Keratinocyte (primary cell): ENCODE results near the gene ZNF92. TPM values are rescaled to one million over a fixed set of nuclear protein-coding genes. Genes with fewer than 3 reads are reported as not detected.
"Not testable (repeated sequence)": the region's sequence is repeated elsewhere in the genome, so short reads cannot be mapped to it uniquely, and the experiment has no call there.

Experiments used
- DNase-seq: peaks from one replicate; pipeline ENCODE4 v3.0.0-alpha.2; 2011; ENCODE audit warnings: low read depth, missing footprints, low spot score
- FAIRE-seq: peaks from 2 replicates; lab custom pipeline; 2011; peaks lifted over from hg19 to GRCh38; lab: Jason Lieb, UNC
- H2AFZ ChIP-seq: 2 replicates; pipeline ENCODE4 v1.6.0; 2012; ENCODE audit warnings: low read length, control low read depth, inconsistent platforms; ENCODE audit not compliant: control insufficient read depth
- H3K27ac ChIP-seq: 2 replicates; pipeline ENCODE4 v1.5.1; 2011; ENCODE audit warnings: low read length; ENCODE audit not compliant: control insufficient read depth, insufficient read depth
- H3K27me3 ChIP-seq: 3 replicates; pipeline ENCODE4 v1.6.0; 2011; ENCODE audit warnings: low read length; ENCODE audit not compliant: control insufficient read depth, insufficient read depth; ENCODE audit errors: extremely low read depth
- H3K36me3 ChIP-seq, 2 experiments: 2 replicates in 1 of 2; 3 replicates in 1 of 2; pipeline ENCODE4 v1.5.1; 2011; ENCODE audit warnings: low read length in 2 of 2, mild to moderate bottlenecking in 1 of 2; ENCODE audit not compliant: control insufficient read depth in 2 of 2, insufficient read depth in 2 of 2; ENCODE audit errors: extremely low read depth in 1 of 2
- H3K4me1 ChIP-seq: 3 replicates; pipeline ENCODE4 v1.5.1; 2011; ENCODE audit warnings: low read length; ENCODE audit not compliant: control insufficient read depth, insufficient read depth; ENCODE audit errors: extremely low read depth
- H3K4me2 ChIP-seq: 3 replicates; pipeline ENCODE4 v1.6.0; 2011; ENCODE audit warnings: low read depth, low read length; ENCODE audit not compliant: control insufficient read depth, insufficient read depth; ENCODE audit errors: extremely low read depth
- H3K4me3 ChIP-seq, 3 experiments: fragments of 200-600 bp in 1 of 3; sonication (generic) in 1 of 3; 2 replicates in 2 of 3; 3 replicates in 1 of 3; pipeline ENCODE4 v1.5.1; 2011 to 2016; ENCODE audit warnings: low read length in 3 of 3, mild to moderate bottlenecking in 3 of 3, control low read depth in 2 of 3, inconsistent platforms in 1 of 3, low read depth in 1 of 3, mixed read lengths in 1 of 3, mixed run types in 1 of 3, moderate library complexity in 1 of 3; ENCODE audit not compliant: control insufficient read depth in 2 of 3, insufficient read depth in 2 of 3; ENCODE audit errors: extremely low read depth in 1 of 3
- H3K79me2 ChIP-seq: 2 replicates; pipeline ENCODE4 v1.6.0; 2012; ENCODE audit warnings: low read length; ENCODE audit not compliant: control insufficient read depth, insufficient read depth
- H3K9ac ChIP-seq: 3 replicates; pipeline ENCODE4 v1.6.0; 2011; ENCODE audit warnings: low read length; ENCODE audit not compliant: control insufficient read depth, insufficient read depth; ENCODE audit errors: extremely low read depth
- H3K9me1 ChIP-seq: 3 replicates; pipeline ENCODE4 v1.6.0; 2011; ENCODE audit warnings: low read length; ENCODE audit not compliant: control insufficient read depth, insufficient read depth; ENCODE audit errors: extremely low read depth
- H3K9me3 ChIP-seq: 2 replicates; pipeline ENCODE4 v1.5.1; 2012; ENCODE audit warnings: low read depth, low read length; ENCODE audit not compliant: control insufficient read depth
- H4K20me1 ChIP-seq: 3 replicates; pipeline ENCODE4 v1.6.0; 2011; ENCODE audit warnings: low read length; ENCODE audit not compliant: control insufficient read depth, insufficient read depth; ENCODE audit errors: extremely low read depth
- EZH2 ChIP-seq: IDR thresholded peaks from one replicate; pipeline ENCODE4 v1.6.1; 2012; ENCODE audit warnings: inconsistent platforms, mild to moderate bottlenecking, low read length, moderate library complexity
- dilution Hi-C: fragments of 300-500 bp; cut with MboI; formaldehyde crosslinking; loops from one replicate; pipeline ENCODE4 v1.7.0; 2020; ENCODE audit warnings: low sequenced_read_pairs; ENCODE audit not compliant: extremely low pct_ligation_motif_present
- polyA plus RNA-seq, 5 experiments: library from polyadenylated mRNA; depleted of rRNA in 3 of 5; stranded (reverse) in 3 of 5; stranded (forward) in 1 of 5; unstranded in 1 of 5; fragments of >200 nt; gene quantifications; 1 replicate in 1 of 5; 2 replicates in 3 of 5; 3 replicates in 1 of 5; pipeline versions ENCODE4 v1.2.1 to v1.2.3, GENCODE V29; 2011 to 2012; ENCODE audit warnings: missing spikeins in 2 of 5, low read depth in 1 of 5, low replicate concordance in 1 of 5
- TF ChIP-seq, protein P1 (sequence below), 3 experiments: IDR thresholded peaks in 1 of 3; conservative IDR thresholded peaks in 1 of 3; optimal IDR thresholded peaks in 1 of 3; 2 replicates in 2 of 3; 3 replicates in 1 of 3; pipeline versions ENCODE3 to v1.5.1; 2011; ENCODE audit warnings: low read length in 3 of 3, mild to moderate bottlenecking in 3 of 3, moderate library complexity in 2 of 3, control low read depth in 1 of 3, inconsistent platforms in 1 of 3; ENCODE audit not compliant: insufficient read depth in 2 of 3; ENCODE audit errors: extremely low read depth in 1 of 3

The ZNF92 gene
- polyA plus RNA-seq, 1 donor (not counting 4 experiments of a cell fraction or from before 2014, with no cell fraction given), result 3.3 TPM

DNA sequence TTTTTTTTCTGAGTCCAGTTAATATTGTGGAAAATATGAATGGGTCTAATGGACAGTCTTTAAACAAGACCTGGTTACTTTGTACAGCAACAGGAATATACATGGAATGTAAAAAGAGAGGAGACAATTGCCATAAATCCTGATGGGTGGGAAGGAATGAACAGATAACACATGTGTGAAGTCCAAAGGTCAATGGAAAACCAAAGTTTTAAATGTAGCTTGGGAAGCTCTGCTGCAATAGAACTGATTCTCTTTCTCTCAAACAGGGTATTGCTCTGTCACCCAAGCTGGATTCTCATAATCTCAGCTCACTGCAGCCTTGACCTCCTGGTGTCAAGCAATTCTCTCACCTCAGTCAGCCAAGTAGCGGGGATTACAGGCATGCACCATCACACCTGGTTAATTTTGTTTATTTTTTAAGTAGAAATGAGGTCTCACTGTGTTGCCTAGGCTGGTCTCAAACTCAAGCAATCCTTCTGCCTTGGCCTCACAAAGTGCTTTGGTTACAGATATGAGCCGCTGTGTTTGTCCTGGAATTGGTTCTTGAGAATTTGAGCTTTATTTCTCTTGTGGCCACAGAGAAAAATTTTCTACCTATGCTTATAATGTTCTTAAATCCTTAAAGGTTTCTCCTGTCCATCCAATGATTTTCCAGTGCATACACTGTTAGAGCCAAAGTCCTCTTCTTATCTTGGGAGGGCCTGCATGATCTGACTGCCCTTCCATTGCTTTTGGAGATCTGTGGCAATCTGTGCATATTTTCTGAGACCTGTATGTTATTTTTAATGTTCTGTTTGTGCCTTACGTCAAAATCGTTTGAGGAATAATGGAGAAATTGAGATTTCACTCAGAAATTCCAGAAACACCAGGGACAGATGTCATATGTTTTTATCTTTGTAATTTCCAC, 30.7 kb upstream of the ZNF92 start:
- no peak for TF ChIP-seq EZH2
- Histone ChIP-seq H3K27me3 (no peaks in the 10 kb centered on the region), H3K27ac (no peak overlapping the region), H2AFZ (no peak overlapping the region), H3K4me2 (no peak overlapping the region), H3K9me3 (no peaks in the 10 kb centered on the region), H3K9me1 (no peaks in the 10 kb centered on the region), H3K4me1 (no peaks in the 10 kb centered on the region), H3K36me3 (no peaks in the 10 kb centered on the region), H3K4me3 (no peak overlapping the region), H3K9ac (no peak overlapping the region), H4K20me1 (no peaks in the 10 kb centered on the region), H3K79me2 (no peaks in the 10 kb centered on the region)
- dilution Hi-C loops, result no loop called here
- DNase-seq (no peak), FAIRE-seq (no peak)

DNA sequence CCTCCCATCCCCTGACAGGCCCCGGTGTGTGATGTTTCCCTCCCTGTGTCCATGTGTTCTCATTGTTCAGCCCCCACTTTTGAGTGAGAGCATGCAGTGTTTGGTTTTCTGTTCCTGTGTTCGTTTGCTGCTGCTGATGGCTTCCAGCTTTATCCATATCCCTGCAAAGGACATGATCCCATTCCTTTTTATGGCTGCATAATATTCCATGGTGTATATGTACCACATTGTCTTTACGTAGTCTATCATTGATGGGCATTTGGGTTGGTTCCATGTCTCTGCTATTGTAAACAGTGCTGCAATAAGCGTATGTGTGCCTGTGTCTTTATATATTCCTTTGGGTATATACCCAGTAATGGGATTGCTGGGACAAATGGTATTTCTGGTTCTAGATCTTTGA, 29.1 kb upstream of the ZNF92 start:
- DNase-seq, H3K27me3 ChIP-seq, H3K9me3 ChIP-seq, H3K9ac ChIP-seq, H3K9me1 ChIP-seq, H3K27ac ChIP-seq, H4K20me1 ChIP-seq, dilution Hi-C loops, H3K4me1 ChIP-seq, H3K79me2 ChIP-seq, H3K4me3 ChIP-seq, H3K36me3 ChIP-seq, H3K4me2 ChIP-seq, H2AFZ ChIP-seq, FAIRE-seq: not testable (repeated sequence)

DNA sequence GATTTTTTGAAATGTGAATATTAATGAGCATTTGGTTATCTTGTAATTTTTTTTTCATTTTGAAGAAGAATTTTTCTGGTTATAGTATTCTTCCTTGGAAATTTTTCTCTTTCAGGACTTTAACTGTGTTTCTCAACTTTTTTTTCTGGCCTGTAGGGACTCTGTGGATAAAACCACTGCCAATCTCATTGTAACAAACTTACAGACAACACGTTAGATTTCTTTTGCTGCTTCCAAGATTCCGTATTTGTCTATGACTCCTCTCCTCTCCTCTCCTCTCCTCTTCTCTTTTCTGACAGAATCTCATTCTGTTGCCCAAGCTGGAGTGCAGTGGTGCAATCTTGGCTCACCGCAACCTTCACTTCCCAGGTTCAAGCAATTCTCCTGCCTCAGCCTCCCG, 19.4 kb upstream of the ZNF92 start:
- no peaks in the 10 kb centered on the region for H3K36me3 ChIP-seq
- no peak overlapping the region for H2AFZ ChIP-seq
- dilution Hi-C loops, result no loop called here
- H3K79me2 ChIP-seq, result no peaks in the 10 kb centered on the region
- no peaks in the 10 kb centered on the region for H4K20me1 ChIP-seq
- H3K4me1 ChIP-seq, result no peaks in the 10 kb centered on the region
- H3K27me3 ChIP-seq, result no peaks in the 10 kb centered on the region
- no peak overlapping the region for H3K27ac ChIP-seq
- no peak overlapping the region for H3K4me2 ChIP-seq
- H3K9me3 ChIP-seq, result no peaks in the 10 kb centered on the region
- TF ChIP-seq, protein P1, sequence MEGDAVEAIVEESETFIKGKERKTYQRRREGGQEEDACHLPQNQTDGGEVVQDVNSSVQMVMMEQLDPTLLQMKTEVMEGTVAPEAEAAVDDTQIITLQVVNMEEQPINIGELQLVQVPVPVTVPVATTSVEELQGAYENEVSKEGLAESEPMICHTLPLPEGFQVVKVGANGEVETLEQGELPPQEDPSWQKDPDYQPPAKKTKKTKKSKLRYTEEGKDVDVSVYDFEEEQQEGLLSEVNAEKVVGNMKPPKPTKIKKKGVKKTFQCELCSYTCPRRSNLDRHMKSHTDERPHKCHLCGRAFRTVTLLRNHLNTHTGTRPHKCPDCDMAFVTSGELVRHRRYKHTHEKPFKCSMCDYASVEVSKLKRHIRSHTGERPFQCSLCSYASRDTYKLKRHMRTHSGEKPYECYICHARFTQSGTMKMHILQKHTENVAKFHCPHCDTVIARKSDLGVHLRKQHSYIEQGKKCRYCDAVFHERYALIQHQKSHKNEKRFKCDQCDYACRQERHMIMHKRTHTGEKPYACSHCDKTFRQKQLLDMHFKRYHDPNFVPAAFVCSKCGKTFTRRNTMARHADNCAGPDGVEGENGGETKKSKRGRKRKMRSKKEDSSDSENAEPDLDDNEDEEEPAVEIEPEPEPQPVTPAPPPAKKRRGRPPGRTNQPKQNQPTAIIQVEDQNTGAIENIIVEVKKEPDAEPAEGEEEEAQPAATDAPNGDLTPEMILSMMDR (optimal IDR thresholded peaks at IDR 0.05 in 1 of 3, IDR thresholded peaks at IDR 0.05 in 1 of 3, conservative IDR thresholded peaks at IDR 0.05 in 1 of 3; ENCODE audit: extremely low read depth in 1 of 3, insufficient read depth in 2 of 3, low read length in 3 of 3), result no peak
- no peak for TF ChIP-seq EZH2
- no peak overlapping the region for H3K4me3 ChIP-seq
- FAIRE-seq (no peak), DNase-seq (no peak)
- no peaks in the 10 kb centered on the region for H3K9me1 ChIP-seq
- no peak overlapping the region for H3K9ac ChIP-seq
